Astrocyte of the spinal cord (primary cell): Measurements from ENCODE around the gene CNKSR3.

Experiments
- DNase-seq: peaks from one replicate; pipeline ENCODE4 v3.0.0; 2011; ENCODE audit warnings: low read depth, low spot score
- H3K4me3 ChIP-seq: 2 replicates; pipeline ENCODE4 v1.5.1; 2011; ENCODE audit warnings: low read depth, mild to moderate bottlenecking, low read length, moderate library complexity
- in situ Hi-C: cut with HindIII; loops from 2 replicates; pipeline ENCODE4 v1.10.0; 2017; ENCODE audit warnings: low sequenced_read_pairs
- TF ChIP-seq, protein P1 (sequence below): IDR thresholded peaks from 2 replicates; pipeline ENCODE4 v1.5.1; 2012; ENCODE audit warnings: low read depth, mild to moderate bottlenecking, low read length, inconsistent platforms

CNKSR3 gene

GRCh38 chr6:154411076-154411475 is 99.4 kb downstream of the CNKSR3 start:
- in situ Hi-C loops = no loop called here
- no peak overlapping the region for H3K4me3 ChIP-seq
- TF ChIP-seq, protein P1, sequence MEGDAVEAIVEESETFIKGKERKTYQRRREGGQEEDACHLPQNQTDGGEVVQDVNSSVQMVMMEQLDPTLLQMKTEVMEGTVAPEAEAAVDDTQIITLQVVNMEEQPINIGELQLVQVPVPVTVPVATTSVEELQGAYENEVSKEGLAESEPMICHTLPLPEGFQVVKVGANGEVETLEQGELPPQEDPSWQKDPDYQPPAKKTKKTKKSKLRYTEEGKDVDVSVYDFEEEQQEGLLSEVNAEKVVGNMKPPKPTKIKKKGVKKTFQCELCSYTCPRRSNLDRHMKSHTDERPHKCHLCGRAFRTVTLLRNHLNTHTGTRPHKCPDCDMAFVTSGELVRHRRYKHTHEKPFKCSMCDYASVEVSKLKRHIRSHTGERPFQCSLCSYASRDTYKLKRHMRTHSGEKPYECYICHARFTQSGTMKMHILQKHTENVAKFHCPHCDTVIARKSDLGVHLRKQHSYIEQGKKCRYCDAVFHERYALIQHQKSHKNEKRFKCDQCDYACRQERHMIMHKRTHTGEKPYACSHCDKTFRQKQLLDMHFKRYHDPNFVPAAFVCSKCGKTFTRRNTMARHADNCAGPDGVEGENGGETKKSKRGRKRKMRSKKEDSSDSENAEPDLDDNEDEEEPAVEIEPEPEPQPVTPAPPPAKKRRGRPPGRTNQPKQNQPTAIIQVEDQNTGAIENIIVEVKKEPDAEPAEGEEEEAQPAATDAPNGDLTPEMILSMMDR = no peak
- no peak for DNase-seq

- no peak overlapping the region for H3K4me3 ChIP-seq
- in situ Hi-C loops = no loop called here
- DNase-seq = peak; percentile 98
Measured at GRCh38 chr6:154410619-154411072, 99.8 kb downstream of the CNKSR3 start.

GRCh38 chr6:154408891-154409500 is 101.5 kb downstream of the CNKSR3 start:
- TF ChIP-seq, protein P1 = peak; percentile 57
- no peak overlapping the region for H3K4me3 ChIP-seq
- in situ Hi-C loops = no loop called here
- DNase-seq = peak; percentile 65

More at GRCh38 chr6:154410619-154411072, 99.8 kb downstream of the CNKSR3 start:
- TF ChIP-seq, protein P1 = no peak

- in situ Hi-C loops = no loop called here
- no peak overlapping the region for H3K4me3 ChIP-seq
- TF ChIP-seq, protein P1 = no peak
- DNase-seq = no peak
Measured at GRCh38 chr6:154407440-154407839, 103.0 kb downstream of the CNKSR3 start.

GRCh38 chr6:154406869-154407268 is 103.6 kb downstream of the CNKSR3 start:
- no peak overlapping the region for H3K4me3 ChIP-seq
- TF ChIP-seq, protein P1 = no peak
- DNase-seq = no peak
- in situ Hi-C loops = no loop called here

DNA sequence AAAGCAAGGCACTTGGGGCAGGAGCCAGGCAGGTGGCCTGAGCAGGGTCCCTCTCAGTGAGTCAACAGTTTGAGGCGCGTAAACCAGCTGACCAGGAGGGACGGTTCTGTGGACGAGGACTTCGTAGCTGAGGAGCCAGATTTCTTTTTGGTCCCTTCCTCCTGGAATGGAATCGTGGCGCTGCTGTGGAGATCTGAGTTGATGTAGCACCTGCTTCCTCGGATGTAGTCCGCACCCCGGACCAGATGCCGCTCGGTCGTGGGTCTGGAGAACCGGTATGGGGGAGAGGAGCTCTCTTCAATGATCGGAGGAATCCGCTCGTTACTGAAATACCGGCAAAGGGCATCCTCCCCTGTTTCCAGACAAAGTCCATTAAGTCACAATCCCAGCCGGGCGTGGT is 104.2 kb downstream of the CNKSR3 start:
- H3K4me3 ChIP-seq = no peak overlapping the region
- DNase-seq = no peak
- in situ Hi-C loops = no loop called here
- TF ChIP-seq, protein P1 = no peak
